Activated T-helper 9 cell treated with anti-CD3 and anti-CD28 coated beads, Interleukin-2, amount 50 U/mL, for 16 hours (primary cell): ENCODE data around the gene TCEAL2.
A peak's percentile ranks its signal among the peaks of the same experiment; 100 is the strongest.
"Not testable (repeated sequence)": the region's sequence is repeated elsewhere in the genome, so short reads cannot be mapped to it uniquely, and the experiment has no call there.

Source experiments
- DNase-seq: peaks from one replicate; pipeline ENCODE4 v3.0.0-alpha.2; 2020; ENCODE audit warnings: low read depth

Gene TCEAL2

GRCh38 chrX:102125436-102125835 lies at the start of gene TCEAL2:
TCEAL2 (plus strand) TSS chrX:102125679; CDS start chrX:102126831, 1,152 bp downstream.
- DNase-seq = not testable (repeated sequence)

DNA sequence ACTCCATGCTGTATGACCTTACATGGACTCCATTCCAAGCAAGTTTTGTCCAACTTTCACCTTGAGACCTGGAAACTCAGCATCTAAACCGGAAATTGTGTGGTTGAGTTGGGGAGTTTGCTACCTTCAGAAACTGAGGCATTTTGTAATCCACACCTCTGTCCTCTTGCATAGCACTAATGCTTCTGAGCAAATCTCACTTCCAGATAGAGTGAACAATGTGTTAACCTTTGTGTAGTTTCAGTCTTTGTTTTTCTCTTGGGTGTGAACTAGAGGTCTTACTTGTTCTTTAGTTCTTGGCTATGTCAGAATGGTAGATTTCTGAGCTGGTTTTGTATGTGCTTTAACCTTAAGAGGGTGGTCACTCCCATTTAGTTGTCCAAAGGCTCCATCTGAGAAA lies 48.1 kb upstream of the TCEAL2 start:
- DNase-seq = no peak

- DNase-seq = no peak
These were observed 39.8 kb upstream of the TCEAL2 start for GRCh38 chrX:102085706-102086105.

GRCh38 chrX:102113367-102113766 lies 12.1 kb upstream of the TCEAL2 start:
- DNase-seq = no peak

DNA sequence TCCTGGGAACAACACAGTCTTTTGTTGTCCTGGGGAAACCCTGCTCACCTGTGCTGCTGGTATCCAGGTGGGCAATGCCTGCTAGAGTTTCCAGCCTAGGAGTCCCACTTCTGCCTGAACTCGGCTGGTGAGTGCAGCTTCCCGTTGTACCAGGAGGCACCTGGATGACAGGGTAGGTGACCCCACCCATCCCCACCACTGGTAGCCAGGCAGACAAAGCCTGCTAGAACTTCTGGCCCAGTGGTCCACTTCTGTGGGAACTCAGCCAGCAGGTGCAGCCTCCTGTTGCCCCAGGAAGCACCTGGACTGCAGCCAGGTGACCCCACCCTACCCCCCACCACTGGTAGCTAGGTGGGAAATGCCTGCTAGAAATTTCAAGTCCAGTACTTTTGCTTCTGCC lies 9.7 kb upstream of the TCEAL2 start:
- DNase-seq = no peak

DNA sequence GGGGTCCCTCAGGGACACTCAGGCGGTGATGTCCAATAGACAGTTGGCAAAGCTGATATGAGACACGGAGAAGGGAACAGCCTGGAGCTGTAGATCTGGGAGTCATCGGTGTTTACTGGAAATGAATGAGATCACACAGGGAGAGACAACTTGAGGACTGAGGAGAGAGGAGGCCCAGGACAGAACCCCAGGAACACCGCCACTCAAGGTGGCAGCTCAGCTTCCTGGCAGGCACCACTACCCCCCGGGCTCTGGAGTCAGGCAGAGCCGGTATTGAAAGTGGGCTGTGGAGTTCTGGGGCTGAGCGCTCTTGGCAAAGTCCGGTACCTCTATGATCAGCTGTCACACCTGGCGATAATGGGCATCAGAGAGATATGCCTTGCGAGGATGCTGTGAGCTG lies 465 bp upstream of the TCEAL2 start:
- not testable (repeated sequence) for DNase-seq

- DNase-seq = not testable (repeated sequence)
These were observed 770 bp downstream of the TCEAL2 start for GRCh38 chrX:102126080-102126818.

- DNase-seq = no peak
These were observed 1.4 kb downstream of the TCEAL2 start for GRCh38 chrX:102126863-102127262.

DNA sequence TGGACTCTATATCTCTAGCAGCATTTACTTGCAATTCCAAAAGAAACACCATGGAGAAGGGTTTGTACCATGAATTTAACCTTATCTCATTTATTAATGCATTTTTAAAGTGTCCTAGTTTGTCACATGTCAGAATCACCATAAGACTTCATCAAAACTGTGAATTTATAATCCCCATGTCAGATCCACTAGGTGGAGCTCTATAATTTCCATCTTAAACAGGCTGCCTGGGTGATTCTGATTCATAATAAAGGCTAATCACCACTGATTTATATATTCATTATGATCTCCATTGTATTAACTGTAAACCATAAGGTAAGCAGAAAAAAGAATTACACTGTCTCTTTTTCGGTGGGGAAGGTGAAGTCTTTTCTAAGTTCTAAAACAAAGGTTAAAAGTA lies 4.0 kb downstream of the TCEAL2 start:
- DNase-seq = no peak

DNA sequence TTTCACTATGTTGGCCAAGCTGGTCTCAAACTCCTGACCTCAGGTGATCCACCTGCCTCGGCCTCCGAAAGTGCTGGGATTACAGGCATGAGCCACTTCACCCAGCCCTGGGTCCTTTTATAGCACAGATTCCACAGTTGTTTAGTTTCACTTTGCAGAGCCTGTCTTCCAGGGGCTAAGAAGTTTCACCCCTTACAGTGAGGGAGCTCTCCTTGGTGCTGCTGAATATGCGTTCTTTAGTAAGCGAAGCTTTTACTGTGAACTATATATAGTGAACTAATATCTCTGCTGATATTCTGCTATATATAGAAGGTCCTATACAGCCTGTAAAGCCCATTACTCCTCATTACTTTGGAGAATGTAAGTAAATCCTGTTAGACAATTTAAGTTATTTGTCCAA lies 12.6 kb downstream of the TCEAL2 start:
- no peak for DNase-seq

GRCh38 chrX:102140876-102141275 lies 15.4 kb downstream of the TCEAL2 start:
- DNase-seq = not testable (repeated sequence)

GRCh38 chrX:102141631-102142030 lies 16.2 kb downstream of the TCEAL2 start:
- not testable (repeated sequence) for DNase-seq

DNA sequence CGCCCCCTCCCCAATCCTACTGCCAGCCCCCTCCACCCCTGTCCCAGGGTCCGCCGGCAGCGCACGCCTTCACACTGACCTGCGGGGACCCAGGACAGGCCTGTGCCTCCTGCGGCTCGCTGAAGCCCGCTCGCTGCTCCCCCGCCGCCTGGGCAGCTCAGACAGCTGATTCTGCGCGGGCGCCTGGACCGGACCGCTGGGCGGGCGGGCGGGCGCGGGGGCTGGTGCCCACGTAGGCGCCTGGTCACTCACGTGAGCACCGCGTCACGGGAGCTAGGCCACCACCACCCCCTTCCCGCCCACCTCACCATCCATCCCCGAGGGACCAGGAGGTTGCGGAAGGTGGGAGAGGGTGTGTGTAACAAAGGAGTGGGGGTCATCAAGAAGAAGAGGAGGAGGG lies 16.8 kb downstream of the TCEAL2 start, which contains the start of gene TCEAL6:
TCEAL6 (minus strand) TSS at position 208 of the 400 bp plus-strand sequence.
- not testable (repeated sequence) for DNase-seq

DNA sequence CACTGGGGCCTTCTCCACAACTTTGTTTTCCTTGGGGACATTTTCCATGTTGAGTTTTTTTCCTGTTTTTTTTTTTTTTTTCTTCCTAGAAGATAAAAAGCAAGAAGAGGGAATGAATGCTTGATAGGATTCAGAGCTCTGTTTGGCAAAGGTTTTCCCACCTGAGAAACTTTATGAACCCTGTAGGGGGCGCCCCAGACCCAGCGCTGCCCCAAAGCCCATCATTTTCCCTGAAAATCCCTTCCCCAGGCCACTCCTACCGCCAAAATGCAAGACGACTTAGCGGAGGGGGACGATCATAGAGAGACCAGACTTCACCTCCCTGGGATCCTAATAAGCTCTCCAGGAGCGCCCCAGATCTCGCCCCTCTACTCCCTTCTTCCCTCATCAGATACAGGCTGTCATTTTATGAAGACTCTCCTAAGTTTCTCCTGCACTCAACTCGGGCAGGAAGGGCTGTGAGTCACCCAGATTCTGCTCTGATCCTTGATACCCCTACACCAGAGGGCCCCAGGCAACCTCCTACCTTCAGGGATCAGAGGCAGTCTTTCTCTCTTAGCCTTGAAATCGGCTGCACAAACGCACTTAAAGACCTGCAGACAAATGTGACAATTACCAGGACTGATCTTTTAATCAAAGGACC lies 28.9 kb downstream of the TCEAL2 start:
- no peak for DNase-seq

DNA sequence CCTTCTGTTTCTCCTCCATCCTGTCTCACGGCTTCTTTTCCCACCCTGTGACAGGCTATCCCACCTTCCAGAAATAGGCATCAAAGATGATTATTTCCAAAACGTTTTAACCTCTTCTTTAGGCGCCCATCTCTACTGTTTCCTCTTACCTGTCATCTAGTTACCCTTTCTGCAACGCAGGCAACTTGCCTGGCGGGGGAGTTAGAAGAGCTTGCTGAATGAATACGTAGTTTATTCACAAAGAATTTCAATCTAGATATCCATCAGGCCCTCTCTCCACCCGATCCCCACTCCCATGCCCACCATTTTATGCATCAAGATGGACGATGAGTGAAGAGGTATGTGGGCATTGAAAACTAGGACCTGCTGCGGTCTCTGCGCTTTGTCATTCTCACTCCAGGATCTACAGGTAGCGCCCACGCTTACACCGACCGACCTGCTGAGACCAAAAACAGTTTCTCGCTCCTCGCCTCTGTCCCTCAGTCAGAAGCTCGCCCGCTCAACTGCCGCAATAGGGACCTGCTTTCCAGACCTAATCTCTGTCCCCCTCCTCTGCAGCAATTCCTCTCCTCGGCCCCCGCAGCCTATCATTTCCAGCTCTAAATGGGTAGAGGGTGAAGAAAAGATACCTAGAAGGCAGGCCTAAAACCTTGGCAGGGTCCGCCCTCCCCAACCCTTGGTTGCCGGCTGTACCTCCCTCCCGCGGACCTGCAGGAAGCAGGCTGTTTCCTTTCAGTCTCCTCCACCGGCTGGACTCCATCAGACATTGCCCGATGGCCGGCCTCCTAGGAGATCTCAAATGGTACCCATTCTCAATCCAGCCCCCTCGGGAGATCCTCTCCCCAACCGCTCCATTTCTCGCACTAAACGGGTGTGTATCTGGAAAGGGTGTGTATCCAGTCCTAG lies 29.7 kb downstream of the TCEAL2 start:
- peak; percentile 7 for DNase-seq

DNA sequence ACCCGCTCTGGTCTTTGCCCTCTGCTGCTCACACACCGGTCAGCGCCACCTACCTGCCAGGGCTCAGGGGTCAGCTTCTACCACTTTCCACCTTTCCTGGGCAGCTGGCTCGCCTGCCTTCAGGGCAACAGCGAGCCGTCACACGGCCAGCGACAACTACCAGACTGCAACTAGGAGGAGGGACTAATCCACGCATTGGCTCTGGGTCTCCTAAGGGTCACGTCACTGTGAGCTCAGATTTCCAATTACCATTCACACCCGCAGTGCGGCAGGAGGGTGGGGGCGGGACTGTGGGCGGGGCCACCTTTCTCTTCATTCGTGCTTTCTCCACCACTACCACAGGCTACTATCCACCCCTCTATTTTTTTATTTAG lies 30.3 kb downstream of the TCEAL2 start, which contains the start of gene BEX5:
BEX5 (minus strand) TSS at position 172 of the 374 bp plus-strand sequence. CDS start 1,712 bp downstream, outside the sequence.
- peak; percentile 37 for DNase-seq
